Measurements from ENCODE around the gene CHST13.

DNA sequence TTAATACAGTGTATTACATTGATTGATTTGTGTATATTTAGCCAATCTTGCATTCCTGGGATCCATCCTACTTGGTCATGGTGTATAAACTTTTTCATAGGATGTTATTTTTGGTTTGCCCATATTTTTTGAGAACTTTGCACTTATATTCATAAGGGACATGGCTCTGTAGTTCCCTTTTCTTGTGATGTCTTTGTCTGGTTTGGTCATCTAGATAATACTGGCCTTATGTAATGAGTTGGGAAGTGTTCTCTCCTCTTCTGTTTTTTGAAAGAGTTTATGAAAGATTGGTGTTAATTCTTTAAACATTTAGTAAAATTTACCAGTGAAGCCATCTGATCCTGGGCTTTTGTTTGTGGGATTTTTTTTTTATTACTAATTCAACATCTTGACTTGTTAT is 9.6 kb downstream of the CHST13 start:
- TF ChIP-seq, protein P1, sequence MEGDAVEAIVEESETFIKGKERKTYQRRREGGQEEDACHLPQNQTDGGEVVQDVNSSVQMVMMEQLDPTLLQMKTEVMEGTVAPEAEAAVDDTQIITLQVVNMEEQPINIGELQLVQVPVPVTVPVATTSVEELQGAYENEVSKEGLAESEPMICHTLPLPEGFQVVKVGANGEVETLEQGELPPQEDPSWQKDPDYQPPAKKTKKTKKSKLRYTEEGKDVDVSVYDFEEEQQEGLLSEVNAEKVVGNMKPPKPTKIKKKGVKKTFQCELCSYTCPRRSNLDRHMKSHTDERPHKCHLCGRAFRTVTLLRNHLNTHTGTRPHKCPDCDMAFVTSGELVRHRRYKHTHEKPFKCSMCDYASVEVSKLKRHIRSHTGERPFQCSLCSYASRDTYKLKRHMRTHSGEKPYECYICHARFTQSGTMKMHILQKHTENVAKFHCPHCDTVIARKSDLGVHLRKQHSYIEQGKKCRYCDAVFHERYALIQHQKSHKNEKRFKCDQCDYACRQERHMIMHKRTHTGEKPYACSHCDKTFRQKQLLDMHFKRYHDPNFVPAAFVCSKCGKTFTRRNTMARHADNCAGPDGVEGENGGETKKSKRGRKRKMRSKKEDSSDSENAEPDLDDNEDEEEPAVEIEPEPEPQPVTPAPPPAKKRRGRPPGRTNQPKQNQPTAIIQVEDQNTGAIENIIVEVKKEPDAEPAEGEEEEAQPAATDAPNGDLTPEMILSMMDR (IDR thresholded peaks at IDR 0.05), result no peak
- TF ChIP-seq POLR2A (IDR thresholded peaks at IDR 0.05) (no peak), POLR2AphosphoS5 (IDR thresholded peaks at IDR 0.05; ENCODE audit: insufficient read depth in 1 of 2, low read depth in 1 of 2) (no peak)
